OCI-LY1 (cell line): ENCODE measurements around the gene WWC2.

Source experiments
- EZH2 ChIP-seq: fragments of 200-600 bp; sonication (generic), shearing (Covaris generic); IDR thresholded peaks from 2 replicates; pipeline ENCODE4 v1.8.0; 2017; ENCODE audit warnings: borderline replicate concordance, mixed run types, mild to moderate bottlenecking, antibody characterized with exemption, low read length, moderate library complexity, mixed read lengths
- TF ChIP-seq, protein P1 (sequence below): fragments of 200-600 bp; sonication (generic), shearing (Covaris generic); IDR thresholded peaks from 2 replicates; pipeline ENCODE4 v1.5.1; 2017; ENCODE audit warnings: mild to moderate bottlenecking, antibody characterized with exemption, low read length, moderate library complexity, mixed read lengths

DNA sequence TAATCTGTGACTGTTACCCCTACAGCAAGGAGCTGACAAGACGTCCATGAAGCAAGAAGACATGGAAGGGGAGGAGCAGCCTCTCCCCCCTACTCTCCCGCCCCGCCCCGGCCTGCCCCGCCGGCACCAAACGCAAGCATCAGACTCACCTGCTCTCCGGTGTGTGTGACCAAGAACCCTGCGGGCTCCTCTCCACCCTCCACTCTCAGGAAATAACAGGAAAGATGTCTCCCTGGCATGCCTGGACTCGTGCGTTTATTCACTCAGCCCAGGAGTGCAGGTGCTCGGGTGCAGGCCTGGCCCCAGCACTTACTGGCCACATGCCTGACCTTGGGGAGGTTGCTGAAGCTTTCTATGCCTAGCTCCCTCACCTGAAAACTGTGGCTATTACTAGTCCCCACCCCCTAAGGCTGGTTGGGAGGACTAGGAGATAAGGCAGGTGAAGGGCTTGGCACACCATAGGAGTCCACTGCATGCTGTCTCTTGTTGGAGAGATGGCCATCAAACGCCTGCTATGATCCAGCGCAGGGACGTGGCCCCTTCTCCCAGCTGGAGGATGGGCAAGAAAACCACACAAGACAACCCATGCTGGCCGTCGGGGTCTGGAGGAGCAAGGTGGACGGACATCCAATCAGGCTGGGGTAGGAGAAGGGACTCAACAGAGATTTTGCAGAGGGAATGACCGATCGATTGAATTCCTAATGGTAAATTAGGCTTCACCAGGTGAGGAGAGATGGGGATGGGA lies 258.0 kb downstream of the WWC2 start:
- TF ChIP-seq, protein P1, sequence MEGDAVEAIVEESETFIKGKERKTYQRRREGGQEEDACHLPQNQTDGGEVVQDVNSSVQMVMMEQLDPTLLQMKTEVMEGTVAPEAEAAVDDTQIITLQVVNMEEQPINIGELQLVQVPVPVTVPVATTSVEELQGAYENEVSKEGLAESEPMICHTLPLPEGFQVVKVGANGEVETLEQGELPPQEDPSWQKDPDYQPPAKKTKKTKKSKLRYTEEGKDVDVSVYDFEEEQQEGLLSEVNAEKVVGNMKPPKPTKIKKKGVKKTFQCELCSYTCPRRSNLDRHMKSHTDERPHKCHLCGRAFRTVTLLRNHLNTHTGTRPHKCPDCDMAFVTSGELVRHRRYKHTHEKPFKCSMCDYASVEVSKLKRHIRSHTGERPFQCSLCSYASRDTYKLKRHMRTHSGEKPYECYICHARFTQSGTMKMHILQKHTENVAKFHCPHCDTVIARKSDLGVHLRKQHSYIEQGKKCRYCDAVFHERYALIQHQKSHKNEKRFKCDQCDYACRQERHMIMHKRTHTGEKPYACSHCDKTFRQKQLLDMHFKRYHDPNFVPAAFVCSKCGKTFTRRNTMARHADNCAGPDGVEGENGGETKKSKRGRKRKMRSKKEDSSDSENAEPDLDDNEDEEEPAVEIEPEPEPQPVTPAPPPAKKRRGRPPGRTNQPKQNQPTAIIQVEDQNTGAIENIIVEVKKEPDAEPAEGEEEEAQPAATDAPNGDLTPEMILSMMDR, result no peak
- TF ChIP-seq EZH2, result no peak
